ENCODE data around the gene SELPLG.

- TF ChIP-seq POLR2A (IDR thresholded peaks at IDR 0.05; ENCODE audit: low read length) (no peak), GATA1 (IDR thresholded peaks at IDR 0.05; ENCODE audit: low read depth, low read length) (no peak)
These were observed 56.9 kb downstream of the SELPLG start for GRCh38 chr12:108576660-108577234.

Measured in erythroblast (primary cell).